Liver (tissue), 9 donors: ENCODE measurements around the gene SKI. TPM values are rescaled to one million over a fixed set of nuclear protein-coding genes. Genes with fewer than 3 reads are reported as not detected.

ENCODE experiments used
- DNase-seq: peaks from one replicate; pipeline ENCODE4 v3.0.0-alpha.2; 2017; ENCODE audit warnings: low spot score
- H3K27ac ChIP-seq, 2 donors: one replicate each; pipeline ENCODE4 v1.7.0; 2013; ENCODE audit warnings: inconsistent platforms in 2 of 2, low read length in 2 of 2, control low read depth in 1 of 2, low read depth in 1 of 2, mild to moderate bottlenecking in 1 of 2
- H3K27me3 ChIP-seq, 4 donors: one replicate each; pipeline versions ENCODE4 v1.6.1 to v1.7.0; 2013; ENCODE audit warnings: low read length in 3 of 4, inconsistent platforms in 1 of 4, mild to moderate bottlenecking in 1 of 4, moderate library complexity in 1 of 4; ENCODE audit not compliant: control insufficient read depth in 4 of 4, insufficient read depth in 4 of 4
- H3K36me3 ChIP-seq, 4 donors: one replicate each; pipeline versions ENCODE4 v1.6.1 to v1.7.0; 2013; ENCODE audit warnings: low read length in 3 of 4, mild to moderate bottlenecking in 3 of 4, low read depth in 1 of 4, moderate library complexity in 1 of 4; ENCODE audit not compliant: control insufficient read depth in 4 of 4, insufficient read depth in 3 of 4
- H3K4me1 ChIP-seq, 4 donors: one replicate each; pipeline versions ENCODE4 v1.6.1 to v1.7.0; 2013; ENCODE audit warnings: low read length in 3 of 4, mild to moderate bottlenecking in 3 of 4, moderate library complexity in 1 of 4; ENCODE audit not compliant: control insufficient read depth in 4 of 4, insufficient read depth in 4 of 4
- H3K4me3 ChIP-seq, 3 donors: one replicate each; pipeline versions ENCODE4 v1.6.1 to v1.7.0; 2013; ENCODE audit warnings: low read length in 3 of 3, control low read depth in 1 of 3, low read depth in 1 of 3, mild to moderate bottlenecking in 1 of 3
- H3K9ac ChIP-seq, 2 donors: one replicate each; pipeline ENCODE4 v1.7.0; 2013; ENCODE audit warnings: low read length in 2 of 2, mild to moderate bottlenecking in 2 of 2, moderate library complexity in 2 of 2, control low read depth in 1 of 2, low read depth in 1 of 2
- H3K9me3 ChIP-seq, 4 donors: one replicate each; pipeline versions ENCODE4 v1.6.1 to v1.7.0; 2013; ENCODE audit warnings: low read length in 3 of 4; ENCODE audit not compliant: control insufficient read depth in 4 of 4
- ATF3 ChIP-seq: IDR thresholded peaks from 2 replicates; pipeline ENCODE4 v1.6.1; 2016; ENCODE audit warnings: antibody characterized with exemption
- CTCF ChIP-seq: fragments of 150-350 bp; IDR thresholded peaks from 2 replicates; pipeline ENCODE4 v1.5.1; 2017; ENCODE audit warnings: improper control_type of control experiment, low read depth, low read length; ENCODE audit not compliant: missing input control
- EGR1 ChIP-seq, 2 donors: IDR thresholded peaks; 2 replicates each; pipeline ENCODE4 v1.6.1; 2016 to 2018; ENCODE audit warnings: antibody characterized with exemption in 2 of 2, low read depth in 2 of 2
- FOXA1 ChIP-seq: IDR thresholded peaks from 2 replicates; pipeline ENCODE4 v1.6.1; 2016; ENCODE audit warnings: antibody characterized with exemption
- FOXA2 ChIP-seq: IDR thresholded peaks from 2 replicates; pipeline ENCODE4 v1.6.1; 2016; ENCODE audit warnings: antibody characterized with exemption
- GABPA ChIP-seq, 2 donors: IDR thresholded peaks in 1 of 2; conservative IDR thresholded peaks in 1 of 2; 2 replicates each; pipeline ENCODE4 v1.6.1; 2016; ENCODE audit warnings: antibody characterized with exemption in 2 of 2, mild to moderate bottlenecking in 1 of 2, moderate library complexity in 1 of 2
- HNF4A ChIP-seq, 2 donors: conservative IDR thresholded peaks; 2 replicates each; pipeline ENCODE4 v1.6.1; 2016; ENCODE audit warnings: antibody characterized with exemption in 2 of 2, mild to moderate bottlenecking in 2 of 2
- HNF4G ChIP-seq: IDR thresholded peaks from 2 replicates; pipeline ENCODE4 v1.6.1; 2016; ENCODE audit warnings: antibody characterized with exemption
- NR2F2 ChIP-seq: IDR thresholded peaks from 2 replicates; pipeline ENCODE4 v1.6.1; 2016; ENCODE audit warnings: antibody characterized with exemption
- RAD21 ChIP-seq, 2 donors: IDR thresholded peaks; 2 replicates each; pipeline ENCODE4 v1.6.1; 2016; ENCODE audit warnings: antibody characterized with exemption in 2 of 2, mild to moderate bottlenecking in 2 of 2
- RXRA ChIP-seq, 2 donors: IDR thresholded peaks; 2 replicates each; pipeline ENCODE4 v1.6.1; 2017 to 2018; ENCODE audit warnings: antibody characterized with exemption in 2 of 2, mild to moderate bottlenecking in 1 of 2
- SP1 ChIP-seq: IDR thresholded peaks from 2 replicates; pipeline ENCODE4 v1.6.1; 2018; ENCODE audit warnings: antibody characterized with exemption, mild to moderate bottlenecking
- TAF1 ChIP-seq: conservative IDR thresholded peaks from 2 replicates; pipeline ENCODE4 v1.6.1; 2016; ENCODE audit warnings: antibody characterized with exemption, mild to moderate bottlenecking
- YY1 ChIP-seq: IDR thresholded peaks from 2 replicates; pipeline ENCODE4 v1.6.1; 2016; ENCODE audit warnings: antibody characterized with exemption, mild to moderate bottlenecking
- ZBTB33 ChIP-seq: IDR thresholded peaks from 2 replicates; pipeline ENCODE4 v1.6.1; 2016; ENCODE audit warnings: antibody characterized with exemption
- WGBS: extraction: QIAGEN DNeasy Blood & Tissue Kit; methylation state at CpG from one replicate; pipeline ENCODE4 v1.1.7; 2013; 5-methylcytosine and 5-hydroxymethylcytosine counted together
- polyA plus RNA-seq, 2 donors: library from polyadenylated mRNA; stranded (reverse) in 1 of 2; unstranded in 1 of 2; fragments of 200-250 nt in 1 of 2; fragments of >200 nt in 1 of 2; fragmentation: Nextera tagmentation in 1 of 2; extraction: Ambion mirVana in 1 of 2; gene quantifications; one replicate each; pipeline versions ENCODE4 v1.2.1 to v1.2.3, GENCODE V29; 2013 to 2015
- total RNA-seq, 2 donors: library from RNA; depleted of rRNA; stranded (reverse); fragments of >200 nt; gene quantifications; one replicate each; pipeline ENCODE4 v1.2.3, GENCODE V29; 2014
- TF ChIP-seq, protein P1 (sequence below): IDR thresholded peaks from 2 replicates; pipeline ENCODE4 v1.6.1; 2016; ENCODE audit warnings: antibody characterized with exemption
- TF ChIP-seq, protein P2 (sequence below): IDR thresholded peaks from 2 replicates; pipeline ENCODE4 v1.6.1; 2016; ENCODE audit warnings: antibody characterized with exemption, mild to moderate bottlenecking
- donor health status: healthy.
- donor health status: healthy.
- donor health status: healthy.
- donor health status: healthy.
- donor health status: healthy.

The SKI gene
- total and polyA plus RNA-seq, 4 donors: 3.2 to 21.3 (median 19.5) TPM

DNA sequence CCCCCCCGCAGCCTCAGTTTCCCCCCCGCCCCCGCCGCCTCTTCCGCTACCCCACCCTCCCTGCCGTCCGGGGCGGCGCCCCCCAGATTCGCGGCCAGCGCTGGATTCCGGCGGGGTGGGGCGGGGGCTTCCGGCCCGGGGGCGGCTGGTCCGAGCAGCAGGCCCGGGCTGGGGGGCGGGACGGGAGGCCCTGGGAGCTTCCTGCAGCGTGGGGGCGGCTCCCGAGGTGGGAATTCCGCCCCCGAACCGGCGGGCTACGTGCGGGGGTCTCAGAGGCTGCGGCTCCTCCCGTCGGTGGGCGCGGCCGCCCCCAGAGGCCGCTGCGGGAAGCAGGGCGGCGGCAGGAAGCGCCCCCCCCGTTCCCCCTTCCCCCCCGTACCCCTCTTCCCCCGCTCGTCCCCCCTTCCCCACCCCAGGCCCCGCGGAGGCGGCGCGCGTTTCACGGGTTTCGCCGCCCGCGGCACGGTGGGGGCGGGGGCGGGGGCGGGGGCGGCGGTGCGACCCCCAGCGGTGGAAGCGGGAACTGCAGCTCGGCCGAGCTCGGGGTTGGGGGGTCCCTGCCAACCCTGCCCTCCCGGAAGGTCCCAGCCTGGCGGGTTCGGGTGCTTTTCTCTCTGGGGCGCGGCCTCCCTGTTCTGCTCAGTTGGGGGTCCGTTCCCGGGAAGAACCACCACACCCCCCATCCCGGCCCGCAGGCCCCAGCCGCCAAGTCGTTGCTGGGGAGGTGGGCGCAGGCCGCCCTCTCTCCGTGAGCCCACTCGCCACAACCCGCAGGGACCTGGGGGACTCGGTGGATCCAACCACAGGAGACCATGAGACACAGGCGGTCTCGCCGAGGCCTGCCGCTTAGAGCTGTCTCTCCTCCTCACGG, 86.9 kb downstream of the SKI start:
- Histone ChIP-seq H3K27me3 (no peaks in the 10 kb centered on the region), H3K4me3 (peak overlapping the region in 1 of 3 donors; percentile 69), H3K4me1 (peaks cover 5 to 35% (median 13%) of the 10 kb centered on the region in 4 donors), H3K9me3 (no peaks in the 10 kb centered on the region), H3K9ac (no peak overlapping the region), H3K27ac (peak overlapping the region; percentile 43 to 60), H3K36me3 (no peaks in the 10 kb centered on the region)
- 14% methylated on average over 90 of the region's 91 CpGs for WGBS
- no peak for TF ChIP-seq GABPA (IDR thresholded peaks at IDR 0.05 in 1 of 2, conservative IDR thresholded peaks at IDR 0.05 in 1 of 2)
- TF ChIP-seq RXRA (IDR thresholded peaks at IDR 0.05): no peak
- TF ChIP-seq, protein P1, sequence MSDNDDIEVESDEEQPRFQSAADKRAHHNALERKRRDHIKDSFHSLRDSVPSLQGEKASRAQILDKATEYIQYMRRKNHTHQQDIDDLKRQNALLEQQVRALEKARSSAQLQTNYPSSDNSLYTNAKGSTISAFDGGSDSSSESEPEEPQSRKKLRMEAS: no peak
- TF ChIP-seq FOXA1: no peak
- TF ChIP-seq NR2F2: no peak
- TF ChIP-seq RAD21 (IDR thresholded peaks at IDR 0.05): peak in 1 of 2 donors; percentile 18
- no peak for TF ChIP-seq ZBTB33
- TF ChIP-seq SP1: no peak
- peak; percentile 64 for TF ChIP-seq CTCF
- DNase-seq: peak; percentile 70

DNA sequence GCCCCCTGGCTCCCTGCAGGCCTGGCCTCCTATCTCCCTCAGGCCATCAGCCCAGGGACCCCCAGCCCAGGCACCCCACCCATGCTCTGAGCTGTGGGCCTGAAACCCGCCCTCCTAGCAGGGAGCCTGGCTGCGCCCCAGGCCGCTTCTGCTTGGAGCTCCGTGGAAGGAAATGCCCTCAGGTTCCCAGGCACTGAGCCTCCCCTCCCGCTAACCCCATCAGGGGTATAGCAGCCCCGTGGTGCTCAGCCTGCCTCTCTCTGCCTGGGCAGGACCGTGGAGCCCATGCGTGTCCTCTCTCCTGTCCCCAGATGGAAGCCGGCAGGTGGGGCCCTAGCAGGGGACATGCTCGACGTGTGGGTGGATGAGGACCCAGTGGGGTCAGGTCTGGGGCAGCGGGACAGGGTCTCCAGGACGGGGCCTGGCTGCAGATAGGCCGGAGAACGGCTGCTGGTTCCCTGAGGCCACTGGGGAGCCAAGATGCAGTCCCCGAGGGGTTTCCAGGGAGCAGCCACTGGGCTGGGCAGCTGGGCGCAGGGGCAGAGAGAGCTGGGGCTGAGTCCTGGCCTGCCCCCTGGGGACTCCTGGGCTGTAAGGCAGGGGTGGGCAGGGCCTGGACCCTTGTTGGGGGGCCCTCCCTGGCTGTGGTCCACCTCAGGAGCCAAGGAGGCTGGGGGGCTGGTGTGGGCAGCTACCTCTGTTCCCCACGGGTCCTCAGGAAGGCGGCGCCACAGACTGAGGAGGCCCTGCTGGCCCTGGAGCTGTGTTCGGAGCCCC, 87.7 kb downstream of the SKI start:
- H3K4me1 ChIP-seq: peaks cover 5 to 35% (median 13%) of the 10 kb centered on the region in 4 donors
- TF ChIP-seq TAF1 (no peak), YY1 (no peak), ZBTB33 (no peak), GABPA (IDR thresholded peaks at IDR 0.05 in 1 of 2, conservative IDR thresholded peaks at IDR 0.05 in 1 of 2) (no peak), ATF3 (no peak), RAD21 (IDR thresholded peaks at IDR 0.05) (no peak), FOXA1 (no peak), HNF4G (no peak), FOXA2 (no peak), HNF4A (conservative IDR thresholded peaks at IDR 0.05) (no peak), SP1 (no peak), EGR1 (IDR thresholded peaks at IDR 0.05; ENCODE audit: low read depth in 2 of 2) (no peak), NR2F2 (no peak)
- TF ChIP-seq, protein P1: no peak
- TF ChIP-seq, protein P2, sequence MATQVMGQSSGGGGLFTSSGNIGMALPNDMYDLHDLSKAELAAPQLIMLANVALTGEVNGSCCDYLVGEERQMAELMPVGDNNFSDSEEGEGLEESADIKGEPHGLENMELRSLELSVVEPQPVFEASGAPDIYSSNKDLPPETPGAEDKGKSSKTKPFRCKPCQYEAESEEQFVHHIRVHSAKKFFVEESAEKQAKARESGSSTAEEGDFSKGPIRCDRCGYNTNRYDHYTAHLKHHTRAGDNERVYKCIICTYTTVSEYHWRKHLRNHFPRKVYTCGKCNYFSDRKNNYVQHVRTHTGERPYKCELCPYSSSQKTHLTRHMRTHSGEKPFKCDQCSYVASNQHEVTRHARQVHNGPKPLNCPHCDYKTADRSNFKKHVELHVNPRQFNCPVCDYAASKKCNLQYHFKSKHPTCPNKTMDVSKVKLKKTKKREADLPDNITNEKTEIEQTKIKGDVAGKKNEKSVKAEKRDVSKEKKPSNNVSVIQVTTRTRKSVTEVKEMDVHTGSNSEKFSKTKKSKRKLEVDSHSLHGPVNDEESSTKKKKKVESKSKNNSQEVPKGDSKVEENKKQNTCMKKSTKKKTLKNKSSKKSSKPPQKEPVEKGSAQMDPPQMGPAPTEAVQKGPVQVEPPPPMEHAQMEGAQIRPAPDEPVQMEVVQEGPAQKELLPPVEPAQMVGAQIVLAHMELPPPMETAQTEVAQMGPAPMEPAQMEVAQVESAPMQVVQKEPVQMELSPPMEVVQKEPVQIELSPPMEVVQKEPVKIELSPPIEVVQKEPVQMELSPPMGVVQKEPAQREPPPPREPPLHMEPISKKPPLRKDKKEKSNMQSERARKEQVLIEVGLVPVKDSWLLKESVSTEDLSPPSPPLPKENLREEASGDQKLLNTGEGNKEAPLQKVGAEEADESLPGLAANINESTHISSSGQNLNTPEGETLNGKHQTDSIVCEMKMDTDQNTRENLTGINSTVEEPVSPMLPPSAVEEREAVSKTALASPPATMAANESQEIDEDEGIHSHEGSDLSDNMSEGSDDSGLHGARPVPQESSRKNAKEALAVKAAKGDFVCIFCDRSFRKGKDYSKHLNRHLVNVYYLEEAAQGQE: no peak

More for the DNA sequence above, 87.7 kb downstream of the SKI start:
- H3K9ac ChIP-seq: no peak overlapping the region
- 84% methylated on average over 21 of the region's 21 CpGs for WGBS
- no peaks in the 10 kb centered on the region for H3K27me3 ChIP-seq
- DNase-seq: no peak
- no peaks in the 10 kb centered on the region for H3K9me3 ChIP-seq
- H3K27ac ChIP-seq: no peak overlapping the region
- H3K4me3 ChIP-seq: no peak overlapping the region
- H3K36me3 ChIP-seq: no peaks in the 10 kb centered on the region
